ENCODE data around the gene TMEM150A.

DNA sequence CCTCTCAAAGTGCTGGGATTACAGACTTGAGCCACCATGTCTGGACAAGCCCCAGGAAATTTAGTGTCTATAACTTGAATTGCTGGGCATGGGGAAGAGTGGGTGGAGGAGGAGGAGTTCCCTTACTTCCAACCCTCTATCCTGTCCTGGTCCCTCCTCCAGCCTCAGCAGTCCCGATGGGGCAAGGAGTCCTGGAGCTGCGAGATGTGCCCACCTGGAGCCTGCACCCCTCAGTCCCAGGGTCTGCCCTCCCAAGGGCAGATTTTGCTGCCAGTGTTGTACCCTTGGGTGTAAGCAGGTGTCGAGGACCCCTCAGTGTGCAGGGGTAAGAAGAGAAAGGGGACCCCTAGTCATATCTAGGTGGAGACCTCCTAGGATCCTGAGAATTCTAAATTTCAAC, 22.3 kb downstream of the TMEM150A start:
- no peak for TF ChIP-seq JUN (IDR thresholded peaks at IDR 0.05; ENCODE audit: borderline replicate concordance, insufficient read depth, insufficient read length, low read depth)
- TF ChIP-seq MYC (IDR thresholded peaks at IDR 0.05; ENCODE audit: low read depth, low read length): no peak
- TF ChIP-seq, protein P1, sequence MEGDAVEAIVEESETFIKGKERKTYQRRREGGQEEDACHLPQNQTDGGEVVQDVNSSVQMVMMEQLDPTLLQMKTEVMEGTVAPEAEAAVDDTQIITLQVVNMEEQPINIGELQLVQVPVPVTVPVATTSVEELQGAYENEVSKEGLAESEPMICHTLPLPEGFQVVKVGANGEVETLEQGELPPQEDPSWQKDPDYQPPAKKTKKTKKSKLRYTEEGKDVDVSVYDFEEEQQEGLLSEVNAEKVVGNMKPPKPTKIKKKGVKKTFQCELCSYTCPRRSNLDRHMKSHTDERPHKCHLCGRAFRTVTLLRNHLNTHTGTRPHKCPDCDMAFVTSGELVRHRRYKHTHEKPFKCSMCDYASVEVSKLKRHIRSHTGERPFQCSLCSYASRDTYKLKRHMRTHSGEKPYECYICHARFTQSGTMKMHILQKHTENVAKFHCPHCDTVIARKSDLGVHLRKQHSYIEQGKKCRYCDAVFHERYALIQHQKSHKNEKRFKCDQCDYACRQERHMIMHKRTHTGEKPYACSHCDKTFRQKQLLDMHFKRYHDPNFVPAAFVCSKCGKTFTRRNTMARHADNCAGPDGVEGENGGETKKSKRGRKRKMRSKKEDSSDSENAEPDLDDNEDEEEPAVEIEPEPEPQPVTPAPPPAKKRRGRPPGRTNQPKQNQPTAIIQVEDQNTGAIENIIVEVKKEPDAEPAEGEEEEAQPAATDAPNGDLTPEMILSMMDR (IDR thresholded peaks at IDR 0.05; ENCODE audit: extremely low read depth in 1 of 2, insufficient read depth in 1 of 2, low read depth in 1 of 2, low read length in 2 of 2): no peak
- no peak for TF ChIP-seq EZH2 (IDR thresholded peaks at IDR 0.05; ENCODE audit: borderline replicate concordance, low read depth, low read length, severe bottlenecking)
- TF ChIP-seq, protein P2, sequence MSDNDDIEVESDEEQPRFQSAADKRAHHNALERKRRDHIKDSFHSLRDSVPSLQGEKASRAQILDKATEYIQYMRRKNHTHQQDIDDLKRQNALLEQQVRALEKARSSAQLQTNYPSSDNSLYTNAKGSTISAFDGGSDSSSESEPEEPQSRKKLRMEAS (IDR thresholded peaks at IDR 0.05; ENCODE audit: insufficient read depth, insufficient read length): no peak
- TF ChIP-seq POLR2AphosphoS5 (IDR thresholded peaks at IDR 0.05; ENCODE audit: insufficient read depth, low read depth, low read length): no peak

Data from endothelial cell of umbilical vein (primary cell).